ENCODE results near the gene SLC16A14. TPM values are rescaled to one million over a fixed set of nuclear protein-coding genes. Genes with fewer than 3 reads are reported as not detected.

The SLC16A14 gene
- total and polyA plus RNA-seq, 2 of the 8 experiments (the other 6 are each of a cell fraction or from before 2014, with no cell fraction given): 2.1 to 3.0 TPM

DNA sequence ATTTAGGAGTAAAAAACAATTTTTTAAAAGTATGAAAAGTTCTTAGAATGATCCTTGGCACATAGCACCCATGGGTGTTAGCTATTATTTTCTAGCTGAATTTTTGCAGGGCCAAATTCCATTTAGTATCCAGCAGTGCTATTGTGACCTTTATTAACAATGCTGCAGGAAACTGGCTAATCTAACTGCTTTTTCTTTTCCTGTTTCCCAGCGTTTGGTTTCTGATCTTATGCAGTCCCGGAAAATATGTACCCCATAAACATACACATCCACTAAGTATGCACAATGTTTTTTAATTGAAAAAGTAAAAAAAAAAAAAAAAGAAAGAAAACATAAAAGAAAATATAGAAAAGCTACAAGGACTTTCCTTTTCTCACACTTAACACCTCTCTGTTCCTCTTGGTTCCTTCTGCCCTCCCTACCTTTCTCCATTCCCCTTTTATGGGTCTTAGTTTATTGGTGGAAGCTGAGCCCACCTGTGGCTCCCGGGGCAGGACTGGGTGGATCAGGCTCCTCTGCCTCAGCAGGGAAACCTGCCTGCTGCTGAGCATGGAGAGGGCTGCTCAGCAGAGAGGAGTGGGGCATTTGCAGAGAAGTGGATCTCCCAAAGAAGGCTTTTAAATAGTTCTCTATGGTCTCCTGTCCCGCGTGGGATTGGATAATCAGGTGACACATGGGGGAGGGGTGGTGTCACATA lies 9.3 kb upstream of the SLC16A14 start:
- no peak for FAIRE-seq
- TF ChIP-seq TAF1 (IDR thresholded peaks at IDR 0.05; ENCODE audit: low read depth, low read length) (no peak), POLR2A (IDR thresholded peaks at IDR 0.05; ENCODE audit: control extremely low read depth in 1 of 2, low read depth in 2 of 2, low read length in 2 of 2) (no peak), SIN3A (conservative IDR thresholded peaks at IDR 0.05 in 1 of 2, IDR thresholded peaks at IDR 0.05 in 1 of 2; ENCODE audit: low read depth in 1 of 2, low read length in 2 of 2) (no peak), CTBP2 (IDR thresholded peaks at IDR 0.05; ENCODE audit: borderline replicate concordance, insufficient read depth, insufficient read length, low read length) (no peak), SUZ12 (IDR thresholded peaks at IDR 0.05; ENCODE audit: low read length) (no peak), RAD21 (IDR thresholded peaks at IDR 0.05 in 1 of 2, conservative IDR thresholded peaks at IDR 0.05 in 1 of 2; ENCODE audit: low read depth in 2 of 2, low read length in 2 of 2) (no peak), NRF1 (IDR thresholded peaks at IDR 0.05; ENCODE audit: low read depth, low read length) (no peak), EP300 (IDR thresholded peaks at IDR 0.05; ENCODE audit: borderline replicate concordance in 1 of 2, low read depth in 2 of 2, low read length in 2 of 2) (no peak)
- TF ChIP-seq, protein P1, sequence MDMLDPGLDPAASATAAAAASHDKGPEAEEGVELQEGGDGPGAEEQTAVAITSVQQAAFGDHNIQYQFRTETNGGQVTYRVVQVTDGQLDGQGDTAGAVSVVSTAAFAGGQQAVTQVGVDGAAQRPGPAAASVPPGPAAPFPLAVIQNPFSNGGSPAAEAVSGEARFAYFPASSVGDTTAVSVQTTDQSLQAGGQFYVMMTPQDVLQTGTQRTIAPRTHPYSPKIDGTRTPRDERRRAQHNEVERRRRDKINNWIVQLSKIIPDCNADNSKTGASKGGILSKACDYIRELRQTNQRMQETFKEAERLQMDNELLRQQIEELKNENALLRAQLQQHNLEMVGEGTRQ (IDR thresholded peaks at IDR 0.05; ENCODE audit: low read length): 0 out of 2 replicates have a peak, but pooled peaks have one; percentile 6

More for the DNA sequence above, 9.3 kb upstream of the SLC16A14 start:
- H3K4me1 ChIP-seq (replicated peaks in 1 of 4; ENCODE audit: control insufficient read depth in 3 of 4, insufficient read depth in 4 of 4, low read length in 3 of 4): no peaks in the 10 kb centered on the region; a peak in 3 of 7 replicates
- H3K27ac ChIP-seq (ENCODE audit: low read depth, low read length): no peak overlapping the region
- H2BK120ac ChIP-seq (replicated peaks; ENCODE audit: low read depth, low read length): no peak overlapping the region
- H2BK15ac ChIP-seq (ENCODE audit: low read length): no peak overlapping the region
- no peaks in the 10 kb centered on the region for H3K23me2 ChIP-seq (ENCODE audit: low read depth, low read length)
- H4K20me1 ChIP-seq (replicated peaks in 1 of 2; ENCODE audit: control insufficient read depth in 1 of 2, insufficient read depth in 2 of 2, low read length in 2 of 2): no peaks in the 10 kb centered on the region
- H3K18ac ChIP-seq (ENCODE audit: extremely low read depth, low read length): no peak overlapping the region
- CTCF ChIA-PET (ENCODE audit: partially characterized antibody): interaction anchor here (0.9 to 7.2 kb wide), 4 partner anchors 11 to 108 kb away, joined by 3 to 48 read pairs (median 4); partner anchors contain the start of gene SLC16A14
- no peak overlapping the region; a peak in 1 of 4 replicates for H3K4me2 ChIP-seq (ENCODE audit: insufficient read depth in 1 of 2, low read depth in 2 of 2, low read length in 2 of 2)
- no peak overlapping the region for H3K9ac ChIP-seq (replicated peaks in 1 of 4; ENCODE audit: extremely low read depth in 1 of 4, low read depth in 3 of 4, low read length in 3 of 4)
- peak overlapping the region; percentile 43; the same call in 1 of the 2 replicates for H4K8ac ChIP-seq (ENCODE audit: extremely low read depth, insufficient read depth, low read length)
- H2AK5ac ChIP-seq (ENCODE audit: low read depth, low read length): no peak overlapping the region
- H2BK5ac ChIP-seq (ENCODE audit: low read depth, low read length): no peak overlapping the region
- DNase-seq (ENCODE audit: low read depth in 1 of 2, low spot score in 2 of 2): peak in 1 of 2 experiments; percentile 47
- H2BK12ac ChIP-seq (ENCODE audit: low read depth, low read length): no peak overlapping the region
- no peak overlapping the region for H3K23ac ChIP-seq (ENCODE audit: insufficient read length)
- H3K36me3 ChIP-seq (ENCODE audit: control insufficient read depth in 2 of 4, insufficient read depth in 4 of 4, low read length in 3 of 4): no peaks in the 10 kb centered on the region
- no peaks in the 10 kb centered on the region for H3K79me1 ChIP-seq (ENCODE audit: low read depth, low read length)
- no peak overlapping the region for H3K4me3 ChIP-seq (ENCODE audit: extremely low read depth in 1 of 4, insufficient read depth in 2 of 4, low read depth in 3 of 4, low read length in 4 of 4)
- H3K14ac ChIP-seq (ENCODE audit: insufficient read length): no peak overlapping the region
- 89% methylated on average over 4 of the region's 5 CpGs; no CpG with 5 or more reads in 1 of the 2 experiments for WGBS, 2 experiments (ENCODE audit: extremely low coverage in 1 of 2, insufficient coverage in 1 of 2, insufficient read length in 1 of 2, insufficient replicate concordance in 2 of 2, low coverage in 1 of 2, low lambda C conversion rate in 2 of 2, missing lambda C conversion rate in 1 of 2)
- no peaks in the 10 kb centered on the region for H3K9me3 ChIP-seq (ENCODE audit: insufficient read depth in 2 of 2, low read depth in 1 of 2, low read length in 1 of 2)
- no peaks in the 10 kb centered on the region for H3K79me2 ChIP-seq (ENCODE audit: control insufficient read depth in 1 of 2, insufficient read depth in 2 of 2, low read length in 2 of 2)
- H2BK20ac ChIP-seq (ENCODE audit: low read length): no peak overlapping the region
- no peak overlapping the region for H4K91ac ChIP-seq (replicated peaks; ENCODE audit: insufficient read length, low read length)
- H3K27me3 ChIP-seq (replicated peaks in 1 of 4; ENCODE audit: control insufficient read depth in 3 of 4, extremely low read depth in 1 of 4, insufficient read depth in 3 of 4, low read length in 3 of 4): no peaks in the 10 kb centered on the region
- H4K5ac ChIP-seq (ENCODE audit: insufficient read length, low read depth, low read length): no peak overlapping the region
- POLR2A ChIA-PET (ENCODE audit: partially characterized antibody): no interaction called here
- no peak overlapping the region for H3K56ac ChIP-seq (replicated peaks; ENCODE audit: insufficient read length, low read depth, low read length)
- no peak overlapping the region for H3K4ac ChIP-seq (replicated peaks; ENCODE audit: insufficient read length, low read depth, low read length)
- no peak overlapping the region for H2AFZ ChIP-seq (ENCODE audit: low read length)
